GM12878 (cell line): ENCODE results near the gene SECTM1. TPM values are rescaled to one million over a fixed set of nuclear protein-coding genes. Genes with fewer than 3 reads are reported as not detected.
"Not testable (repeated sequence)": the region's sequence is repeated elsewhere in the genome, so short reads cannot be mapped to it uniquely, and the experiment has no call there.

Experiments
- ATAC-seq: fragments of 200-7000 bp; cut with Tn5 transposase; 3 replicates; pipeline ENCODE4 v1.9.1; 2020; ENCODE audit warnings: mild to moderate bottlenecking, moderate library complexity
- BruUV-seq: library from RNA; stranded (reverse); fragments of 400-500 nt; replicated peaks from 2 replicates; lab custom pipeline; 2021; lab: Mats Ljungman, UMichigan
- CTCF ChIA-PET: fragments of 300-600 bp; sonication (Branson Sonifier 250); formaldehyde crosslinking; extraction: SDS; loops from one replicate; lab custom pipeline; 2021; ENCODE audit warnings: inconsistent platforms; lab: Yijun Ruan, JAX
- POLR2A ChIA-PET: fragments of 350-600 bp; formaldehyde crosslinking; extraction: SDS; loops from one replicate; lab custom pipeline; 2021; ENCODE audit warnings: inconsistent platforms; lab: Charles Lee
- RAD21 ChIA-PET: fragments of 300-600 bp; sonication (Branson Sonifier 250); formaldehyde crosslinking; loops from one replicate; lab custom pipeline; 2023; ENCODE audit warnings: antibody characterized with exemption; ENCODE audit not compliant: unreplicated experiment; lab: Charles Lee
- SMC1A ChIA-PET: fragments of 300-600 bp; sonication (Branson Sonifier 250); formaldehyde crosslinking; loops from one replicate; lab custom pipeline; 2023; ENCODE audit not compliant: unreplicated experiment, uncharacterized antibody; lab: Charles Lee
- DNase-seq: peaks from one replicate; pipeline ENCODE4 v3.0.0-alpha.2; 2011; ENCODE audit warnings: low read depth, low spot score
- FAIRE-seq: peaks from 3 replicates; lab custom pipeline; 2011; peaks lifted over from hg19 to GRCh38; lab: Jason Lieb, UNC
- H2AFZ ChIP-seq: 2 replicates; pipeline ENCODE4 v1.6.0; 2011; ENCODE audit warnings: low read depth, low read length, control low read depth; ENCODE audit not compliant: control insufficient read depth
- H3K27ac ChIP-seq: 2 replicates; pipeline ENCODE4 v1.5.1; 2011; ENCODE audit warnings: control low read depth; ENCODE audit not compliant: control insufficient read depth, insufficient read depth
- H3K27me3 ChIP-seq, 2 experiments: replicated peaks in 1 of 2; 2 replicates each; pipeline versions ENCODE4 v1.6.0 to v1.6.1; 2011; ENCODE audit warnings: low read length in 1 of 2; ENCODE audit not compliant: control insufficient read depth in 2 of 2, insufficient read depth in 2 of 2
- H3K36me3 ChIP-seq, 2 experiments: 2 replicates each; pipeline ENCODE4 v1.5.1; 2011; ENCODE audit warnings: low read length in 1 of 2; ENCODE audit not compliant: control insufficient read depth in 2 of 2, insufficient read depth in 2 of 2
- H3K4me1 ChIP-seq: 2 replicates; pipeline ENCODE4 v1.6.1; 2011; ENCODE audit warnings: mild to moderate bottlenecking, low read length, moderate library complexity, mixed read lengths; ENCODE audit not compliant: control insufficient read depth, insufficient read depth
- H3K4me2 ChIP-seq: 2 replicates; pipeline ENCODE4 v1.6.0; 2011; ENCODE audit warnings: control low read depth; ENCODE audit not compliant: control insufficient read depth, insufficient read depth
- H3K4me3 ChIP-seq: fragments of 200-600 bp; sonication (generic); 2 replicates; pipeline ENCODE4 v1.5.1; 2016
- H3K79me2 ChIP-seq: 2 replicates; pipeline ENCODE4 v1.6.0; 2011; ENCODE audit warnings: low read length; ENCODE audit not compliant: control insufficient read depth, insufficient read depth
- H3K9ac ChIP-seq: 2 replicates; pipeline ENCODE4 v1.8.0; 2011; ENCODE audit warnings: low read length, control low read depth, mixed read lengths; ENCODE audit not compliant: control insufficient read depth, insufficient read depth
- H3K9me3 ChIP-seq: replicated peaks from 3 replicates; pipeline ENCODE4 v1.5.1; 2011; ENCODE audit warnings: mild to moderate bottlenecking, low read length; ENCODE audit not compliant: control insufficient read depth, insufficient read depth
- H4K20me1 ChIP-seq: 2 replicates; pipeline ENCODE4 v1.6.0; 2011; ENCODE audit not compliant: control insufficient read depth, insufficient read depth
- BCL3 ChIP-seq: IDR thresholded peaks from 2 replicates; pipeline ENCODE4 v1.6.1; 2011; ENCODE audit warnings: borderline replicate concordance, low read depth, mild to moderate bottlenecking, moderate library complexity, low read length; ENCODE audit not compliant: insufficient read depth, poor library complexity, severe bottlenecking
- BHLHE40 ChIP-seq, 2 experiments: fragments of 450-650 bp in 1 of 2; IDR thresholded peaks; 2 replicates each; pipeline ENCODE4 v1.6.1; 2011 to 2017; ENCODE audit warnings: low read depth in 2 of 2, borderline replicate concordance in 1 of 2, improper control_type of control experiment in 1 of 2, low read length in 1 of 2, mild to moderate bottlenecking in 1 of 2
- HDGF ChIP-seq: fragments of 450-650 bp; IDR thresholded peaks from 2 replicates; pipeline ENCODE4 v1.6.1; 2016; ENCODE audit warnings: antibody characterized with exemption
- IKZF1 ChIP-seq: fragments of 450-650 bp; conservative IDR thresholded peaks from 2 replicates; pipeline ENCODE4 v1.6.1; 2017; ENCODE audit warnings: antibody characterized with exemption, mild to moderate bottlenecking
- IKZF2 ChIP-seq, 2 experiments: fragments of 450-650 bp; IDR thresholded peaks; 2 replicates each; pipeline ENCODE4 v1.6.1; 2017; ENCODE audit warnings: mild to moderate bottlenecking in 2 of 2, moderate library complexity in 2 of 2
- TCF3 ChIP-seq: IDR thresholded peaks from 2 replicates; pipeline ENCODE4 v1.6.1; 2012; ENCODE audit warnings: low read depth, mild to moderate bottlenecking, low read length, borderline replicate concordance; ENCODE audit not compliant: insufficient read depth
- WRNIP1 ChIP-seq: IDR thresholded peaks from 2 replicates; pipeline ENCODE4 v1.6.1; 2011; ENCODE audit warnings: low read depth, low read length, improper control_type of control experiment, borderline replicate concordance
- WGBS: methylation state at CpG from one replicate; pipeline ENCODE4 v1.1.6; 2016; ENCODE audit warnings: low lambda C conversion rate; ENCODE audit not compliant: insufficient replicate concordance, insufficient coverage; ENCODE audit errors: missing lambda C conversion rate; 5-methylcytosine and 5-hydroxymethylcytosine counted together
- in situ Hi-C: fragments of 300-500 bp; cut with MboI; formaldehyde crosslinking; loops from 9 replicates; pipeline ENCODE4 v1.14.3; 2018; ENCODE audit warnings: mixed read lengths
- intact Hi-C: fragments of 100-400 bp; cut with micrococcal nuclease; formaldehyde crosslinking; loops from one replicate; pipeline ENCODE4 v1.14.2; 2022; ENCODE audit not compliant: unreplicated experiment
- polyA plus RNA-seq, 11 experiments: library from polyadenylated mRNA; depleted of rRNA in 4 of 11; unstranded in 6 of 11; stranded (reverse) in 5 of 11; fragments of >200 nt; fragmentation: Nextera tagmentation in 4 of 11; fragmentation: Illumina TruSeq in 1 of 11; extraction: Ambion mirVana in 4 of 11; extraction: Trizol in 1 of 11; gene quantifications; 1 replicate in 1 of 11; 2 replicates in 10 of 11; pipeline versions ENCODE4 v1.2.1 to v1.2.3, GENCODE V29; 2011 to 2016; ENCODE audit warnings: inconsistent platforms in 2 of 11, missing spikeins in 2 of 11, low read depth in 1 of 11
- total RNA-seq, 4 experiments: library from RNA; depleted of rRNA in 3 of 4; stranded (reverse); fragments of >200 nt in 3 of 4; fragmentation: Illumina TruSeq in 1 of 4; extraction: Trizol in 1 of 4; gene quantifications; 2 replicates each; pipeline versions ENCODE4 v1.2.1 to v1.2.3, GENCODE V29; 2013 to 2021

The SECTM1 gene
- total and polyA plus RNA-seq, 10 of the 15 experiments (the other 5 are each of a cell fraction or from before 2014, with no cell fraction given), result 0.10 to 0.13 (median 0.12) TPM; not detected in 7

- H3K79me2 ChIP-seq, H3K9ac ChIP-seq, SMC1A ChIA-PET, RAD21 ChIA-PET, BruUV-seq, H3K27me3 ChIP-seq, ATAC-seq, H2AFZ ChIP-seq, intact Hi-C loops, H3K9me3 ChIP-seq, H3K36me3 ChIP-seq, in situ Hi-C loops, H3K4me3 ChIP-seq, H3K4me1 ChIP-seq, DNase-seq, CTCF ChIA-PET, H4K20me1 ChIP-seq, H3K27ac ChIP-seq, FAIRE-seq, POLR2A ChIA-PET, H3K4me2 ChIP-seq: not testable (repeated sequence)
- peak in 1 of 2 experiments; percentile 54; a peak in 1 of 4 replicates for TF ChIP-seq BHLHE40 (IDR thresholded peaks at IDR 0.05; ENCODE audit: borderline replicate concordance in 1 of 2, low read depth in 2 of 2, low read length in 1 of 2)
- 59% methylated on average over 10 of the region's 10 CpGs for WGBS
Observed at GRCh38 chr17:82381703-82382009, 48.1 kb upstream of the SECTM1 start.

- intact Hi-C loops, result no loop called here
Observed at GRCh38 chr17:82380860-82381702, 47.5 kb upstream of the SECTM1 start.

More at GRCh38 chr17:82380860-82381702, 47.5 kb upstream of the SECTM1 start:
- no TSS peak for BruUV-seq
- Histone ChIP-seq H3K4me3 (no peak overlapping the region), H3K9ac (no peak overlapping the region), H2AFZ (no peak overlapping the region), H3K4me2 (no peak overlapping the region), H3K9me3 (no peaks in the 10 kb centered on the region), H3K4me1 (no peaks in the 10 kb centered on the region), H3K27me3 (no peaks in the 10 kb centered on the region; a peak in 1 of 4 replicates), H3K79me2 (no peaks in the 10 kb centered on the region), H3K27ac (no peak overlapping the region), H4K20me1 (no peaks in the 10 kb centered on the region), H3K36me3 (no peaks in the 10 kb centered on the region)
- TF ChIP-seq BCL3, result peak; percentile 95
- TF ChIP-seq IKZF2 (IDR thresholded peaks at IDR 0.05), result peak in 1 of 2 experiments; percentile 26; a peak in 1 of 4 replicates
- peak; percentile 17; the same call in 1 of the 2 replicates for TF ChIP-seq IKZF1
- no peak for TF ChIP-seq WRNIP1
- peak; percentile 73; the same call in 1 of the 2 replicates for TF ChIP-seq TCF3
- no peak for TF ChIP-seq HDGF
- 52% methylated on average over 23 of the region's 23 CpGs for WGBS
- CTCF ChIA-PET, result no interaction called here
- RAD21 ChIA-PET, result no interaction called here
- POLR2A ChIA-PET, result no interaction called here
- ATAC-seq (no peak), DNase-seq (no peak), FAIRE-seq (peak; percentile 31)
- in situ Hi-C loops, result no loop called here
- SMC1A ChIA-PET, result no interaction called here
